HEK293T (cell line): ENCODE data around the gene SPATA21.

ENCODE experiments used
- BHLHE40 ChIP-seq: fragments of 450-650 bp; IDR thresholded peaks from 2 replicates; pipeline ENCODE4 v1.6.1; 2016; ENCODE audit warnings: mild to moderate bottlenecking, moderate library complexity, borderline replicate concordance
- CTBP1 ChIP-seq: fragments of 450-650 bp; IDR thresholded peaks from 2 replicates; pipeline ENCODE4 v1.6.1; 2016; ENCODE audit warnings: borderline replicate concordance
- ELF4 ChIP-seq: fragments of 450-650 bp; IDR thresholded peaks from 2 replicates; pipeline ENCODE4 v1.6.1; 2017; ENCODE audit warnings: antibody characterized with exemption
- HDGF ChIP-seq: fragments of 450-650 bp; IDR thresholded peaks from 2 replicates; pipeline ENCODE4 v1.6.1; 2017; ENCODE audit warnings: antibody characterized with exemption, borderline replicate concordance
- L3MBTL2 ChIP-seq: fragments of 450-650 bp; conservative IDR thresholded peaks from 2 replicates; pipeline ENCODE4 v1.6.1; 2016; ENCODE audit warnings: mild to moderate bottlenecking
- SP1 ChIP-seq: fragments of 450-650 bp; IDR thresholded peaks from 2 replicates; pipeline ENCODE4 v1.6.1; 2017
- SUZ12 ChIP-seq: fragments of 450-650 bp; IDR thresholded peaks from 2 replicates; pipeline ENCODE4 v1.6.1; 2016; ENCODE audit warnings: mild to moderate bottlenecking
- ZNF384 ChIP-seq: fragments of 450-650 bp; IDR thresholded peaks from 2 replicates; pipeline ENCODE4 v1.6.1; 2016
- TF ChIP-seq, protein P1 (sequence below): fragments of 450-650 bp; IDR thresholded peaks from 2 replicates; pipeline ENCODE4 v1.6.1; 2016

DNA sequence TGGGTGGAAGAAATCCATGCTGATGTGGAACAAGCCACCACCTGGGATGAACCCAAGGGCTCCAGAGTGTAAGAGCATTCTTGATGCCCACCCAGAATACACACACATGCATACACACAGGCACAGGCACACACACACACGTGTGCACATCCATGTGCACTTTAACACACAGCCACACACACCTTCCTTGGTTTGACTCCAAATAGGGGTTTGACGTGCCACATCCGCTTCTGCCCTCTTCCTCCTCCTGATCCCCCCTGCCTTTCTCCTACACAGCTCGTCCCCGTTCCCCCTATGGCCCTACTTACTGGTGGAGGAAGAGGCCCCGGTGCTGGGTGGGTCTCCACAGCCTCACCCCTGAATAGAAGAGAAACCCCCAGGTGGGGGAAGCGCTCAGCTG lies 16.0 kb downstream of the SPATA21 start:
- TF ChIP-seq SUZ12 (no peak), L3MBTL2 (no peak), BHLHE40 (no peak), SP1 (no peak), HDGF (no peak), ELF4 (no peak), CTBP1 (no peak), ZNF384 (no peak)
- TF ChIP-seq, protein P1, sequence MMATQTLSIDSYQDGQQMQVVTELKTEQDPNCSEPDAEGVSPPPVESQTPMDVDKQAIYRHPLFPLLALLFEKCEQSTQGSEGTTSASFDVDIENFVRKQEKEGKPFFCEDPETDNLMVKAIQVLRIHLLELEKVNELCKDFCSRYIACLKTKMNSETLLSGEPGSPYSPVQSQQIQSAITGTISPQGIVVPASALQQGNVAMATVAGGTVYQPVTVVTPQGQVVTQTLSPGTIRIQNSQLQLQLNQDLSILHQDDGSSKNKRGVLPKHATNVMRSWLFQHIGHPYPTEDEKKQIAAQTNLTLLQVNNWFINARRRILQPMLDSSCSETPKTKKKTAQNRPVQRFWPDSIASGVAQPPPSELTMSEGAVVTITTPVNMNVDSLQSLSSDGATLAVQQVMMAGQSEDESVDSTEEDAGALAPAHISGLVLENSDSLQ: no peak
